ENCODE data around the gene MYO1E.

Gene MYO1E

DNA sequence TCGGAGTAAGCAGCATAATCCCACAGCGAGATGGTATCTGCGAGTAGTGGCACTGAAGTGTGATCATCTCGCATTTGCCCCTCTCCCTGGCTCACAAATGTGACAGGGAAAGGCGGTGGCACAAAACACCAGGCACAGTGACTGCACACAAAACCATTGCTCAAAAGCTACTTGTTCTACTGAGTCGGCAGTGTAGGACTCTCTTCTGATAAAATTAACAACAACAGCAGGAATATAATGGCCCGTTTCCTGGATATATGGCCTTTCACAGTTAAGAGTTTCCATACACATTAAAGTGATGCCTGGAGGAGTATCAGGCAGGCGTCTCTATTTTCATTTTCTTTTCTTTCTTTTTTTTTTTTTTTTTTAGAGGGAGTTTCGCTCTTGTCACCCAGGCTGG is 69.0 kb downstream of the MYO1E start:
- no peaks in the 10 kb centered on the region for H3K36me3 ChIP-seq (ENCODE audit: insufficient read depth, low read length)
- H3K9ac ChIP-seq (ENCODE audit: insufficient read length), result no peak overlapping the region
- no peaks in the 10 kb centered on the region for H3K9me3 ChIP-seq (ENCODE audit: low read depth, low read length)
- DNase-seq (ENCODE audit: low read depth, low spot score), result no peak
- TF ChIP-seq FOXP2 (optimal IDR thresholded peaks at IDR 0.05; ENCODE audit: control extremely low read depth, extremely low read length, insufficient read depth) (no peak), POLR2AphosphoS5 (IDR thresholded peaks at IDR 0.05; ENCODE audit: borderline replicate concordance, low read depth, low read length) (no peak), EZH2 (IDR thresholded peaks at IDR 0.05) (no peak)
- no peak overlapping the region for H3K4me3 ChIP-seq
- no peak overlapping the region for H3K27ac ChIP-seq

- no peak for DNase-seq (ENCODE audit: low read depth, low spot score)
- no peak overlapping the region for H3K4me3 ChIP-seq
- H3K9me3 ChIP-seq (ENCODE audit: low read depth, low read length), result no peaks in the 10 kb centered on the region
- no peak for TF ChIP-seq POLR2AphosphoS5 (IDR thresholded peaks at IDR 0.05; ENCODE audit: borderline replicate concordance, low read depth, low read length)
- TF ChIP-seq EZH2 (IDR thresholded peaks at IDR 0.05), result no peak
- TF ChIP-seq FOXP2 (optimal IDR thresholded peaks at IDR 0.05; ENCODE audit: control extremely low read depth, extremely low read length, insufficient read depth), result no peak
- H3K9ac ChIP-seq (ENCODE audit: insufficient read length), result no peak overlapping the region
- H3K27ac ChIP-seq, result no peak overlapping the region
- no peaks in the 10 kb centered on the region for H3K36me3 ChIP-seq (ENCODE audit: insufficient read depth, low read length)
Measured at GRCh38 chr15:59303136-59303535, 69.5 kb downstream of the MYO1E start.

DNA sequence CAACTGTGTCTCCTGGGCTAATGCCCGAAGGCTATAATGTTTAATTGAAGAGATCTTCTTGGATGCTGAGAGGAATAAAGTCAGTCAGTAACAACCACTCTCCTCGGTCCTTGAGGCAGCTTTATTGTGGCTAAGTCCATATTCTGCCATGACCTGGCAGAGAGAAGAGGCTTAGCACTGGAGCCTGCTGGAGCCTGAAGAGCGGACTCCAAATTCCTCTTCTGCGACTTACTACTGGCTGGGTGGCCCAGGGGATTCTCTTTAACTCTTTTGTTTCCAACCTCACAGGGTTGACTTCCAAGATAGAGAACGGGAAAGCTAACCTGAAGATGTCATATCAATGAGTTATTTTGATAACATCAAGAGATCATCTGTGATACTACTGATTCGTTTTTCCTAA is 71.1 kb downstream of the MYO1E start:
- no peak for DNase-seq (ENCODE audit: low read depth, low spot score)
- no peak overlapping the region for H3K4me3 ChIP-seq
- H3K9me3 ChIP-seq (ENCODE audit: low read depth, low read length), result no peaks in the 10 kb centered on the region
- H3K27ac ChIP-seq, result no peak overlapping the region
- no peaks in the 10 kb centered on the region for H3K36me3 ChIP-seq (ENCODE audit: insufficient read depth, low read length)
- H3K9ac ChIP-seq (ENCODE audit: insufficient read length), result no peak overlapping the region
- no peak for TF ChIP-seq FOXP2 (optimal IDR thresholded peaks at IDR 0.05; ENCODE audit: control extremely low read depth, extremely low read length, insufficient read depth)
- no peak for TF ChIP-seq EZH2 (IDR thresholded peaks at IDR 0.05)
- no peak for TF ChIP-seq POLR2AphosphoS5 (IDR thresholded peaks at IDR 0.05; ENCODE audit: borderline replicate concordance, low read depth, low read length)

GRCh38 chr15:59300618-59301139 is 72.0 kb downstream of the MYO1E start:
- Histone ChIP-seq H3K27ac (no peak overlapping the region), H3K36me3 (ENCODE audit: insufficient read depth, low read length) (no peaks in the 10 kb centered on the region), H3K9me3 (ENCODE audit: low read depth, low read length) (no peaks in the 10 kb centered on the region), H3K9ac (ENCODE audit: insufficient read length) (no peak overlapping the region), H3K4me3 (no peak overlapping the region; the same call in 1 of the 2 replicates)
- TF ChIP-seq FOXP2 (optimal IDR thresholded peaks at IDR 0.05; ENCODE audit: control extremely low read depth, extremely low read length, insufficient read depth) (no peak), POLR2AphosphoS5 (IDR thresholded peaks at IDR 0.05; ENCODE audit: borderline replicate concordance, low read depth, low read length) (no peak), EZH2 (IDR thresholded peaks at IDR 0.05) (no peak)
- DNase-seq (ENCODE audit: low read depth, low spot score), result no peak

DNA sequence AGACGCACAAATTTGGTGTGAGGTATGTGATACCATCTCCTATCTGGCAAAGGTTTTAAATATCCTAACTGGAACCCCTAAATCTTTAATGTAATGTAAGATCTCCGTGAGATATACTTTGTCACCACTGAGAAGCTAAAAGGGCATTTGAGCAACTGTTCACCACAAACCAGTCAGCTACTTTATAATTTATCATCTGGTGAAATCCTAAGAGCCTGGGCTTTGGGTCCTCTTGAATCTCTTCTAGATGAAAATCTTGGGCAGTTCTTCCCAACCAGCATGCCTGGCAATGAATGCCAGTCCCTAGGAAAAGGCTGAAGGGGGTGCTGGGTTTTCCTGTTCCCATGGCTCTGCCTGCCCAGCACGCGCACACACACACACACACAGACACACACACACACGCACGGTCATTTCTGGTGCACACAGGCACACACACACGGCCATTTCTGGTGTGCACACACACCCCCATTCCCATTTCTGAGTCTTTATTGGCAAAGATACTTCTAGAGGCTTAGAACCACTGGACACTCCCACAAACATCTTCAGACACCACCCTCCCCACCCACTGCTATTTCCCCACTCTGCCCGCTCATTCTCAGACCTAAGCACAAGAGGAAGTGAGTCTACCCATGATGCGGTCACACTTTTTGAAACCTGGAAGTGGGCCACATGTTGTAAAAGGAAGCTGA is 72.6 kb downstream of the MYO1E start:
- no peaks in the 10 kb centered on the region for H3K9me3 ChIP-seq (ENCODE audit: low read depth, low read length)
- no peaks in the 10 kb centered on the region for H3K36me3 ChIP-seq (ENCODE audit: insufficient read depth, low read length)
- H3K27ac ChIP-seq, result no peak overlapping the region
- no peak for DNase-seq (ENCODE audit: low read depth, low spot score)
- H3K9ac ChIP-seq (ENCODE audit: insufficient read length), result no peak overlapping the region
- TF ChIP-seq POLR2AphosphoS5 (IDR thresholded peaks at IDR 0.05; ENCODE audit: borderline replicate concordance, low read depth, low read length) (no peak), FOXP2 (optimal IDR thresholded peaks at IDR 0.05; ENCODE audit: control extremely low read depth, extremely low read length, insufficient read depth) (no peak), EZH2 (IDR thresholded peaks at IDR 0.05) (no peak)
- H3K4me3 ChIP-seq, result no peak overlapping the region; the same call in 1 of the 2 replicates

- H3K27ac ChIP-seq, result no peak overlapping the region
- H3K4me3 ChIP-seq, result no peak overlapping the region
- H3K9me3 ChIP-seq (ENCODE audit: low read depth, low read length), result no peaks in the 10 kb centered on the region
- TF ChIP-seq EZH2 (IDR thresholded peaks at IDR 0.05) (no peak), POLR2AphosphoS5 (IDR thresholded peaks at IDR 0.05; ENCODE audit: borderline replicate concordance, low read depth, low read length) (no peak), FOXP2 (optimal IDR thresholded peaks at IDR 0.05; ENCODE audit: control extremely low read depth, extremely low read length, insufficient read depth) (no peak)
- DNase-seq (ENCODE audit: low read depth, low spot score), result no peak
- no peaks in the 10 kb centered on the region for H3K36me3 ChIP-seq (ENCODE audit: insufficient read depth, low read length)
- no peak overlapping the region for H3K9ac ChIP-seq (ENCODE audit: insufficient read length)
Measured at GRCh38 chr15:59298854-59299250, 73.8 kb downstream of the MYO1E start.

GRCh38 chr15:59298225-59298853 is 74.3 kb downstream of the MYO1E start:
- Histone ChIP-seq H3K4me3 (no peak overlapping the region), H3K27ac (no peak overlapping the region), H3K9me3 (ENCODE audit: low read depth, low read length) (no peaks in the 10 kb centered on the region), H3K9ac (ENCODE audit: insufficient read length) (no peak overlapping the region), H3K36me3 (ENCODE audit: insufficient read depth, low read length) (no peaks in the 10 kb centered on the region)
- DNase-seq (ENCODE audit: low read depth, low spot score), result no peak
- no peak for TF ChIP-seq EZH2 (IDR thresholded peaks at IDR 0.05)

GRCh38 chr15:59296181-59296617 is 76.5 kb downstream of the MYO1E start:
- DNase-seq (ENCODE audit: low read depth, low spot score), result no peak
- TF ChIP-seq EZH2 (IDR thresholded peaks at IDR 0.05) (no peak), FOXP2 (optimal IDR thresholded peaks at IDR 0.05; ENCODE audit: control extremely low read depth, extremely low read length, insufficient read depth) (no peak), POLR2AphosphoS5 (IDR thresholded peaks at IDR 0.05; ENCODE audit: borderline replicate concordance, low read depth, low read length) (no peak)
- Histone ChIP-seq H3K27ac (no peak overlapping the region), H3K9me3 (ENCODE audit: low read depth, low read length) (no peaks in the 10 kb centered on the region), H3K36me3 (ENCODE audit: insufficient read depth, low read length) (no peaks in the 10 kb centered on the region), H3K4me3 (no peak overlapping the region), H3K9ac (ENCODE audit: insufficient read length) (no peak overlapping the region)
